H7 (cell line): ENCODE data around the gene TMCC1. TPM values are rescaled to one million over a fixed set of nuclear protein-coding genes. Genes with fewer than 3 reads are reported as not detected.
"Not testable (repeated sequence)": the region's sequence is repeated elsewhere in the genome, so short reads cannot be mapped to it uniquely, and the experiment has no call there.

ENCODE experiments used
- DNase-seq: peaks from one replicate; pipeline ENCODE4 v3.0.0; 2012
- H3K27me3 ChIP-seq: 2 replicates; pipeline ENCODE4 v1.6.0; 2011; ENCODE audit warnings: mild to moderate bottlenecking, low read length; ENCODE audit not compliant: control insufficient read depth, insufficient read depth
- H3K36me3 ChIP-seq: replicated peaks from 2 replicates; pipeline ENCODE4 v1.5.1; 2011; ENCODE audit warnings: low read length; ENCODE audit not compliant: control insufficient read depth, insufficient read depth
- H3K4me3 ChIP-seq: 2 replicates; pipeline ENCODE4 v1.5.1; 2011; ENCODE audit warnings: low read depth, mild to moderate bottlenecking, control low read depth, low read length, moderate library complexity; ENCODE audit not compliant: insufficient read depth
- total RNA-seq: library from RNA; depleted of rRNA; stranded (reverse); fragments of >200 nt; shearing (Covaris generic); gene quantifications from 2 replicates; pipeline ENCODE4 v1.2.3, GENCODE V29; 2014

The TMCC1 gene
- total RNA-seq, 1 experiment from 2014 or later: 24.5 TPM

DNA sequence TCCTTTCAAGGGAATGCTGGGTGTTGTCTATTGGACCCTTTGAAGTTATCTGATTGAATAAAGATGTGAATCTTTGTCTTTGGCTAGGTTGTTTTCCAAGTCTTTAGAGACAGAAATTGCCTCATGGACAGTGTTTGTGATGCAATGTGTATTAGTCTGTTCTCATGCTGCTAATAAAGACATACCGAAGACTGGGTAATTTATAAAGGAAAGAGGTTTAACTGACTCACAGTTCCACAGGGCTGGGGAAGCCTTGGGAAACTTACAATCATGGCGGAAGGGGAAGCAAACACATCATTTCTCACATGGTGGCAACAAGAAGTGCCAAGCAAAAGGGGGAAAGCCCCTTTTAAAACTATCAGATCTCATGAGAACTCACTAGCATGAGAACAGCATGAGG is 198.3 kb downstream of the TMCC1 start:
- no peak for DNase-seq
- Histone ChIP-seq H3K27me3 (no peaks in the 10 kb centered on the region), H3K36me3 (no peaks in the 10 kb centered on the region), H3K4me3 (no peak overlapping the region)

DNA sequence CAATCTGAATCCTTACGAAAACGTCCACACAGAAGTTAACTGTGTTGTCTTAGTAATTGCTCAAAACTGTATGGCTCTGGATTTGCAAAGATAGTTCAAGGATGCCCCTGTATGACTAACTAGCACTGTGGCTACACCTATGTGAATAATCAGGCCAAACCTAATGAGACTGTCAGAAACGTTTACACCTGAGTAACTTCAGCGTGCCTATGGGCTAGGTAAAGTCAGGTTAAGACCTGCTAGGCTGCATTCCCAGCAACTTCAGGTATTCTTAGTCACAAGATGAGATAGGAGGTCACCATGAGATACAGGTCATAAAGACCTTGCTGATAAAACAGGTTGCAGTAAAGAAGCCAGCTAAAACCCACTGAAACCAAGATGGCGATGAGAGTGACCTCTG is 199.3 kb downstream of the TMCC1 start:
- Histone ChIP-seq H3K4me3 (no peak overlapping the region), H3K36me3 (no peaks in the 10 kb centered on the region), H3K27me3 (no peaks in the 10 kb centered on the region)
- no peak for DNase-seq

DNA sequence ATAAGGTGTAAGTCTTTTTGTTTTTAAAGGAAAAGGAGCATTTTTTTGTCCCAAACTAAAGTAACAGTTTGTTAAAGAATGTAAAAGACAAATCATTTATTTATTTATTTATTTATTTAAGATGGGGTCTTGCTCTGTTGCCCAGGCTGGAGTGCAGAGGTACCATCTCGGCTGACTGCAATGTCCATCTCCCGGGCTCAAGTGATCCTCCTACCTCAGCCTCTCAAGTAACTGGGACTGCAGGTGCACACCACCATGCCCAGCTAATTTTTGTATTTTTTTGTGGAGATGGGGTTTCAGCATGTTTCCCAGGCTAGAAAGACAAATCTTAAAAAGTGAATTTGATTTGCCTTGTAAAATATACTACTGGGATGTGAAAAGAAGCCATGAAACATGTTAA is 200.8 kb downstream of the TMCC1 start:
- no peaks in the 10 kb centered on the region for H3K36me3 ChIP-seq
- H3K4me3 ChIP-seq: no peak overlapping the region
- DNase-seq: no peak
- no peaks in the 10 kb centered on the region for H3K27me3 ChIP-seq

DNA sequence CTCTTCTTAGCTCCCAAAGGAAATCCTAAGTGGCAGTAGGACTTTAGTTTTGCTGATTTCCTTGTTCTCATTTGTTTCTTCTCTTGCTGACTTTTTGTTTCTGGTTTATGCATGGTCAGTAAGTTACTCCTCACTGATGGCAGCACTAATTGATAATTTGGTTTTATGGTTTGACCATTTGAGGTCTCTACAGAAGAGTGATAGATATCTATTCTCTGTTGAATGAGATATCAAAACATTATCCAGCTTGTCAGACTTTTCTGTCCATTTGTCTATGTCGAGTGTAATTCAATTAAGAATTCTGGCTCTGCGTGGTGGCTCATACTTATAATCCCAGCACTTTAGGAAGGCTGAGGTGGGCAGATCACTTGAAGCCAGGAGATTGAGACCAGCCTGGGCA is 202.5 kb downstream of the TMCC1 start:
- no peak overlapping the region for H3K4me3 ChIP-seq
- no peaks in the 10 kb centered on the region for H3K27me3 ChIP-seq
- no peaks in the 10 kb centered on the region for H3K36me3 ChIP-seq
- DNase-seq: no peak

DNA sequence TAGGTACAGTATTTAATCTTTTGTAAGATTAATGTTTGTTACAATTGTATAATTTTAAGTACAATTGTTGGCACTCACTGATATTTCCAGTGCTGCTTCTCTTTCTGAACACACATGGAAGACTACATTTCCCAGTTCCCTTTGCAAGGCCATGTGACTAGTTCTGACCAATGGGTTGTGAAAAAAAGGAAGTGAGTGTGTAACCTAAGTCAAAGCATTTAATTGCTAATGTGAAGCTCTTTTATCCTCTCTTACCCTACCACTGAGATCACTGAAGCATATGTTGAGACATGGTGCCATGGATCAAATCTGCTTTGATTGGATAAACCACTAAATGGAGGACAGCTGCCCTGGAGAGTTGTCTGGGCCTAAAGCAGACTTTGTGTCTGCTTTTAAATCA is 203.1 kb downstream of the TMCC1 start:
- H3K36me3 ChIP-seq: no peaks in the 10 kb centered on the region
- no peak overlapping the region for H3K4me3 ChIP-seq
- H3K27me3 ChIP-seq: no peaks in the 10 kb centered on the region
- peak; percentile 34 for DNase-seq

DNA sequence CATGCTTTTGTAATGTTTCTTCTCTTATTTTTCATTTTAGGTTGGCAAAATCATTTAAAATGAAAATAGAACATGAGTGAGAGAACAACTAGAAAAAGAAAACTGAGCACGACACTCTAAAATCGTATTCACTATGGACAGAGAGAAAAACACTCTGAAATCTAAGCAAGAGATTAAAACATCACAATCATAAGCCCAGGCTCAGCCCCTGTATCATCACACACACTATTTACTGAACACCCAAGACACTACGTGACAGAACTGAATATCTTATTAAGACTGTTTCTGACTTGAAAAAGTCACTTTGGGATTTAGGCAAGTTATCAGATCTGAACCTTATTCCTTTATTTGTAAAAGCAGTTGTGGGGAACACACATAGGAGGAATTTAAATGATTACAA is 204.5 kb downstream of the TMCC1 start:
- no peaks in the 10 kb centered on the region for H3K27me3 ChIP-seq
- H3K4me3 ChIP-seq: no peak overlapping the region
- no peak for DNase-seq
- H3K36me3 ChIP-seq: no peaks in the 10 kb centered on the region

DNA sequence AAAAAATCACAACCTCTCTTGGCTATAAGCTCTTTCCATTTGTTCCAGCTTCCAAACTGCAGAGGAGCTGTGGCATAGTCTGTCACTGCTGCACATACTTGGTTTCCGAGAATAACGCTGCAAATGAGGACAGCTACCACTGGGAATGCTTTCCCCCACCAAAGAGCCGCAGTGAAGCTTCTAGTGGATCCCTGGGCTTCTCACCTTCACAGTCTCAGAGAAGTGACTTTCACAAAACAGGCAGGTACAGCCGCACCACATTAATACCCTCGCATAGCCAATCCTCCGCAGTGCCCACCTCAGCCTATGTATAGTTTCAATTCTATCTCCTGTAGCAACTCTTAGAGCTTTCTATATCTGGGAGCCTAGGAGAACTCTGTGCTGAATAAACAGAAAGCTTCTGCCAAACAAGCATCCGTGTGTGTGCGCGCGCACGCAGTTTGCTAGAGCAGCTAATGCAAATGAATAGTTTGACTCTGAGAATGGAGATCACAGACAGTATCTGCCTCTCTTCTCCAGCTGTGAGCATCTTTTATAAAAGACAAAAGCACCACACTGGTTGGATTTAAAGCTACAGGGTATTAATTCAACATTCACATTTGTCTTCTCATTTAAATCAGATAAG is 205.1 kb downstream of the TMCC1 start:
- H3K4me3 ChIP-seq: no peak overlapping the region
- DNase-seq: peak; percentile 28
- no peaks in the 10 kb centered on the region for H3K36me3 ChIP-seq
- no peaks in the 10 kb centered on the region for H3K27me3 ChIP-seq

DNA sequence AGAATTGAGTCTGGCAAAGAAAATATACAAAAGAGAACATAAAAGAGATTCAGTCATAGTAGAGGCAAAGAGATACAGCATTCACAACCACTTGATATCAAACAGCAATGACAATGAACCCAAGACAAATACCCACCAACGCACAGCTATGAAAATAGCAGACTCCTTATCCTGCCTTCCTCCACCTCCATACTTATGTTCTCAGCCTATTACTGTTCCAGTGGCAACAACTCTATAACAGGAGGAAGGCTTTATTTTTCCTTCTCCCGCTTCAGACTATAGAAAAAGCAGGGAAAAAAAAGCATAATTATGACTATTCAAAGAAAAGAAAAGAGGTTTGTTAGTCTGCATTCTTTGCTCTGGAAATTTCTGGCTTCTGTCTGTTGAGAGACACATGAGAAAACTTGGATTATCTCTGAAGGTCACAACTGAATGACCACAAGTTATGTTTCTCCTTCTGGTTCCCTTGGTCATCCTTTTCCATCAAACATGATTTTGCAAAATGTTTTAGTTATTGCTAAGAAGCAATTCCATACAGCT is 205.9 kb downstream of the TMCC1 start:
- Histone ChIP-seq H3K27me3 (no peaks in the 10 kb centered on the region), H3K4me3 (no peak overlapping the region)
- DNase-seq: no peak

DNA sequence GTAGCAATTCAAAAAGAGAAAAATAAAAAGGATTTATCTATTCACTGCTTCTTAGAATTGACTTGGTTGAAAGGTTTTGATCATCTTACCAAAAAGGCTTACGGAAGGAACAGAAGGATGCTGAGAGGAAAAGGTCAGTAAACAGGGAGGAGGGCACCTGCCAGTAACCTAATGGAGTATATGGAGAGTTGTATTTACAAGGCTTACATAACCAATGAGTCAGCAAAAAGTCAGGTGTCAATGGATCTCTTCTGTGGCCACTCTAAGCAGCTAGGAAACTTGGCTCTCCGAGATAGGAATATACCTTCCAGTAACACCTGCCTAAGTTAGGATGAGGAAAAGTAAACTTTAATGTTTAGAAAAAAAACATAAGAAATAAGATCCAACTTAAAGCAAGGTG is 206.6 kb downstream of the TMCC1 start:
- no peak for DNase-seq
- Histone ChIP-seq H3K4me3 (no peak overlapping the region), H3K27me3 (no peaks in the 10 kb centered on the region), H3K36me3 (no peaks in the 10 kb centered on the region)

More for the DNA sequence above, 205.9 kb downstream of the TMCC1 start:
- no peaks in the 10 kb centered on the region for H3K36me3 ChIP-seq

DNA sequence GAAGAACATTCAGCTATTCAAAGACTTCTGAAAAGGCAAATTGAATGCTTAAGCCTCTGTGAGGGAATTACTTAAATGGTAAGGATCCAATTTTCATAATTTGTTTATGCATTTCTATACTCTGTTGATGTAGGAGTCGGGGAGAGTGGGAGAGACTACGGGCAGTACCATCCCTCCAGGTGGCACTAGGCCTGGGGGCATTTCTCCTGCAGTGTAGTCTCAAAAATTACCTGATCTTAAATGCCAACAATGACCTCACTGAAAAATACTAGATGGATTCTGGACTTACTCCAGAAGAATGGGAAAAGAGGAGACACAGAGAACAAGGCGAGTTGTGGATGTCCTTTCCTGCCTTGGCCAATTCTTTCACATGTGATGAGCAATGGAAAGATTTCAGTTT is 209.2 kb downstream of the TMCC1 start:
- no peaks in the 10 kb centered on the region for H3K27me3 ChIP-seq
- no peak for DNase-seq
- H3K4me3 ChIP-seq: no peak overlapping the region
- H3K36me3 ChIP-seq: no peaks in the 10 kb centered on the region

DNA sequence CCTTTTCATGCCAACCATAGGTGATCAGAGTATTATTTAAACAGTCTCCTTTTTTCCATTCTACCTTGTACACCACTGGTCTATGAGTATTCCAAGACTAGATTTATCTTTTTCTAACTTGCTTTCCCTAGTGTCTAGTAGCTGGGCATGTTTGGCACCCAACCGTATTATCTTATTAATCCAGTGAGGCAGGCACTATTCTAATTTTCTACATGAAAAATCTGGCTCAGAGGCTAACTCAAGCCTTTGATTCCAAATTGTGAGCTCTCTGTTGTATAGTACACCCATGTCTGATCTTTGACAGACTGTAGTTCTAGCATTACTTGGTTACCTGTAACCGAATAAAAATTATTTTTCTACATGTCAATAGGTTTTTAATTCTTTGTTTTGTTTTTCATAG is 210.3 kb downstream of the TMCC1 start:
- Histone ChIP-seq H3K27me3 (no peaks in the 10 kb centered on the region), H3K4me3 (no peak overlapping the region), H3K36me3 (no peaks in the 10 kb centered on the region)
- DNase-seq: no peak

DNA sequence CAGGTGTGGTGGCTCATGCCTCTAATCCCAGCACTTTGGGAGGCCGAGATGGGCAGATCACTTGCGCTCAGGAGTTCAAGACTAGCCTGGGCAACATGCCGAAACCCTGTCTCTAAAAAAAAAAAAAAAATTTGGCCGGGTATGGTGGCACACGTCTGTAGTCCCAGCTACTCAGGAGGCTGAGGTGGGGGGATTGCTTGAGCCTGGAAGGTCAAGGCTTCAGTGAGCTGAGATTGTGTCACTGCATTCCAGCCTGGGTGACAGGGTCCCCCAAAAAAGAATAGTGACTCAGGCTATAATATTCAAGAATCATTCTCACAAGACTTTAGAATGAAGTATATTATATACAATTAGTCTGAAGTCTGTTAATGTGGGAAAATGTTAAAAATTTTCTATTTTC is 216.5 kb downstream of the TMCC1 start:
- no peaks in the 10 kb centered on the region for H3K27me3 ChIP-seq
- no peaks in the 10 kb centered on the region for H3K36me3 ChIP-seq
- no peak for DNase-seq
- H3K4me3 ChIP-seq: no peak overlapping the region

DNA sequence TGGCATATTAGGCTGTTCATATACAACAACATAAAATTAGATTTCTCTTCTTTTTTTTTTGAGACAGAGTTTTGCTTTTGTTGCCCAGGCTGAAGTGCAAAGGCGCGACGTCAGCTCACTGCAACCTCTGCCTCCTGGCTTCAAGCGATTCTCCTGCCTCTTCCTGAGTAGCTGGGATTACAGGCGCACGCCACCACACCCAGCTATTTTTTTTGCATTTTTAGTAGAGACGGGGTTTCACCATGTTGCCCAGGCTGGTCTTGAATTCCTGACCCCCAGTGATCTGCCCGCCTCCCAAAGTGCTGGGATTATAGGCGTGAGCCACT is 218.8 kb downstream of the TMCC1 start:
- not testable (repeated sequence) for H3K4me3 ChIP-seq, DNase-seq, H3K36me3 ChIP-seq, H3K27me3 ChIP-seq

DNA sequence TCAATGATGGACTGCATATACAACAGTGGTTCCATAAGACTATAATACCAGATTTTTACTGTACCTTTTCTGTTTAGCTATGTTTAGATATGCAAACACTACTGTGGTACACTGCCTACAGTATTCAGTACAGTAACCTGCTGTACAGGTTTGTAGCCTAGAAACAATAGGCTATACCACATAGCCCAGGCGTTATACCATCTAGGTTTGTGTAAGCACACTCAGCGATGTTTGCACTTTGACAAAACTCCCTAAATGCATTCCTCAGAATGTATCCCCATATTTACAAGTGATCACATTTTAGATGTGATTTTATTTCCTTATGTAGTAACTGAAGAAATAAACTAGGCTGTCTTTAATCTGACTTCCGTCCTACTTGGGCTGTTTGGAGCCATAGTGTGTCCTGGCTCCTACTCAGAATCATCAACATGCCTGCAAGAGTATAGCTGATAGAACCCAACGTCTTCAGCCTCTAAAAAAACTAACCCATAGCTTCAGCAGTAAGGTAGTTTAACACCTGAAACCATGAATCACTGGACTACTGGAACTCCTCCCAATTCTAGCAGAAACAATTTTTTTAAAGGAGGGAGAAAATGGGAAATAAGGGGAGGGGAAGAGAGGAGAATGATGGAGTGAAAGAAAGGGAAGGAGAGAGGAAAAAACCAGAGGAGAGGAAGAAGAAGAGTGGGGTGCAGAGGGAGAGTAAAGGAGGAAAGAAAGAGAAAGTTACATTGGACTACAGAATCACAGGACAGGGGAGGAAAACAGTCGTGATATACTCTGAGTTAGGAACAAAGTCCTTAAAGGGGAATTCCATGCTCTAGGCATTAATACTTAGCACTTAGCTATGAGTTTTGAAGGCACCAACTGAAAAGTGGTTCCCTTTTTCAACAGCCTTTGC is 219.4 kb downstream of the TMCC1 start:
- H3K4me3 ChIP-seq: no peak overlapping the region
- peaks cover 1% of the 10 kb centered on the region for H3K36me3 ChIP-seq
- H3K27me3 ChIP-seq: no peaks in the 10 kb centered on the region
- no peak for DNase-seq

DNA sequence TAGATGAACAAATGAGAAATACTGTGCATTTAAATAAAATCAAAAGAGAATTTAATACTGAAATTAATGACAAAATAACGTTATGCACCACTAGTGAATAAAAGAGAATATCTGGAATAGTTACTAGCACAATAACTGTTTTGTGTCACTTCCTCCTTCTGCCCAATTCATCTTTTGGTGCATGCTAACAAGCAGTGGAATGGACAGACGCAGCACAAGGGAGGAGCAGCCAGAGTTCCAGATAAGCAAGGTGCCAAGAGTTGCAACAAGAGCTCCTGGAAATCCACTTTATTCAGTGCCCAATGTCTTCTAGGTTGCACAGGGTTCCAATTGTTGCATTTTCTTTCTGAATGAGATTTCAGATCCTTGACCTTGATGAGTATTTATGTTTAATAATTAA is 220.5 kb downstream of the TMCC1 start:
- Histone ChIP-seq H3K4me3 (no peak overlapping the region), H3K27me3 (no peaks in the 10 kb centered on the region), H3K36me3 (peaks cover 1% of the 10 kb centered on the region)
- DNase-seq: no peak
